HCT116 (cell line): Measurements from ENCODE around the gene ADK. TPM values are rescaled to one million over a fixed set of nuclear protein-coding genes. Genes with fewer than 3 reads are reported as not detected.

Experiments used
- ATAC-seq: fragments of 200-7000 bp; cut with Tn5 transposase; 2 replicates; pipeline ENCODE4 v1.9.1; 2020; ENCODE audit warnings: mild to moderate bottlenecking, moderate library complexity
- BruUV-seq: library from RNA; stranded (reverse); fragments of 400-500 nt; replicated peaks from 2 replicates; lab custom pipeline; 2021; lab: Mats Ljungman, UMichigan
- CTCF ChIA-PET: fragments of 300-600 bp; sonication (Branson Sonifier 250); formaldehyde crosslinking; loops from one replicate; lab custom pipeline; 2021; ENCODE audit warnings: antibody characterized with exemption; lab: Charles Lee
- POLR2A ChIA-PET: fragments of 300-600, 350-600 bp; sonication (Branson Sonifier 250); formaldehyde crosslinking; loops from one replicate; lab custom pipeline; 2021; ENCODE audit warnings: antibody characterized with exemption; lab: Charles Lee
- RAD21 ChIA-PET, 2 experiments: fragments of 300-600 bp; sonication (Branson Sonifier 250); formaldehyde crosslinking; loops; one replicate each; lab custom pipeline; 2023; ENCODE audit warnings: low total read pairs in 2 of 2; ENCODE audit not compliant: uncharacterized antibody in 2 of 2, unreplicated experiment in 2 of 2, low non-redundant PET in 1 of 2; lab: Charles Lee
- DNase-seq: peaks from one replicate; pipeline ENCODE4 v3.0.0-alpha.2; 2010; ENCODE audit warnings: low read depth, low spot score
- H2AFZ ChIP-seq: fragments of 200-600 bp; shearing (Covaris generic), sonication (generic); 2 replicates; pipeline ENCODE4 v1.6.1; 2017; ENCODE audit warnings: low read depth, mixed run types, mixed read lengths, antibody characterized with exemption, low read length; ENCODE audit not compliant: poor library complexity, severe bottlenecking
- H3K27ac ChIP-seq: 2 replicates; pipeline ENCODE4 v1.5.1; 2012; ENCODE audit warnings: low read depth, low read length
- H3K27me3 ChIP-seq: fragments of 200-600 bp; sonication (generic); 2 replicates; pipeline ENCODE4 v1.6.1; 2016; ENCODE audit warnings: mixed run types, low read length, mixed read lengths; ENCODE audit not compliant: insufficient read depth
- H3K36me3 ChIP-seq, 2 experiments: fragments of 200-500 bp in 1 of 2; fragments of 200-600 bp in 1 of 2; sonication (Bioruptor generic) in 1 of 2; sonication (generic) in 1 of 2; 2 replicates each; pipeline versions ENCODE4 v1.5.1 to v1.6.1; 2014 to 2016; ENCODE audit warnings: low read length in 2 of 2, inconsistent platforms in 1 of 2, mixed read lengths in 1 of 2, mixed run types in 1 of 2; ENCODE audit not compliant: insufficient read depth in 2 of 2, control insufficient read depth in 1 of 2
- H3K4me1 ChIP-seq, 2 experiments: fragments of 200-600 bp in 1 of 2; sonication (generic) in 1 of 2; 2 replicates each; pipeline versions ENCODE4 v1.5.1 to v1.6.1; 2012 to 2017; ENCODE audit warnings: low read length in 2 of 2, inconsistent platforms in 1 of 2, mild to moderate bottlenecking in 1 of 2, mixed read lengths in 1 of 2, mixed run types in 1 of 2, moderate library complexity in 1 of 2; ENCODE audit not compliant: insufficient read depth in 2 of 2, control insufficient read depth in 1 of 2
- H3K4me2 ChIP-seq: fragments of 200-600 bp; sonication (generic); 2 replicates; pipeline ENCODE4 v1.6.1; 2017; ENCODE audit warnings: mixed run types, low read length, mixed read lengths
- H3K4me3 ChIP-seq, 2 experiments: fragments of 200-600 bp in 1 of 2; sonication (generic) in 1 of 2; replicated peaks in 1 of 2; 2 replicates each; pipeline ENCODE4 v1.5.1; 2011 to 2016; ENCODE audit warnings: low read length in 2 of 2, control low read depth in 1 of 2, low read depth in 1 of 2, mild to moderate bottlenecking in 1 of 2, mixed read lengths in 1 of 2, mixed run types in 1 of 2
- H3K79me2 ChIP-seq: fragments of 200-600 bp; sonication (generic); 2 replicates; pipeline ENCODE4 v1.6.1; 2017; ENCODE audit warnings: mild to moderate bottlenecking, mixed run types, low read length, moderate library complexity, mixed read lengths; ENCODE audit not compliant: insufficient read depth
- H3K9ac ChIP-seq: fragments of 200-600 bp; sonication (generic); 2 replicates; pipeline ENCODE4 v1.6.1; 2016; ENCODE audit warnings: low read length, mixed read lengths
- H3K9me2 ChIP-seq: fragments of 200-600 bp; sonication (generic), shearing (Covaris generic); 2 replicates; pipeline ENCODE4 v1.6.1; 2017; ENCODE audit warnings: mixed run types, mild to moderate bottlenecking, moderate library complexity; ENCODE audit not compliant: insufficient read depth
- H3K9me3 ChIP-seq, 2 experiments: fragments of 200-500 bp in 1 of 2; fragments of 200-600 bp in 1 of 2; sonication (Bioruptor generic) in 1 of 2; sonication (generic) in 1 of 2; 2 replicates each; pipeline ENCODE4 v1.6.1; 2014 to 2017; ENCODE audit warnings: low read length in 2 of 2, mixed read lengths in 2 of 2, inconsistent platforms in 1 of 2, low read depth in 1 of 2, mild to moderate bottlenecking in 1 of 2, mixed run types in 1 of 2, moderate library complexity in 1 of 2; ENCODE audit not compliant: control insufficient read depth in 1 of 2, insufficient read depth in 1 of 2
- H4K20me1 ChIP-seq: fragments of 200-600 bp; sonication (generic), shearing (Covaris generic); 2 replicates; pipeline ENCODE4 v1.6.1; 2017; ENCODE audit warnings: mixed run types, mild to moderate bottlenecking, moderate library complexity; ENCODE audit not compliant: insufficient read depth
- CBX3 ChIP-seq: IDR thresholded peaks from 2 replicates; pipeline ENCODE4 v1.6.1; 2012; ENCODE audit warnings: low read depth
- EZH2 ChIP-seq: fragments of 200-600 bp; sonication (generic); IDR thresholded peaks from 2 replicates; pipeline ENCODE4 v1.6.1; 2017; ENCODE audit warnings: antibody characterized with exemption, mixed run types
- EZH2phosphoT487 ChIP-seq: fragments of 200-600 bp; IDR thresholded peaks from 2 replicates; pipeline ENCODE4 v1.6.1; 2018; ENCODE audit warnings: antibody characterized with exemption, borderline replicate concordance
- JUND ChIP-seq: IDR thresholded peaks from 2 replicates; pipeline ENCODE4 v1.6.1; 2012
- POLR2A ChIP-seq: IDR thresholded peaks from 2 replicates; pipeline ENCODE4 v1.7.0; 2011; ENCODE audit warnings: borderline replicate concordance; ENCODE audit not compliant: insufficient read depth, insufficient read length; ENCODE audit errors: extremely low read depth
- POLR2AphosphoS5 ChIP-seq: IDR thresholded peaks from 2 replicates; pipeline ENCODE4 v1.6.1; 2011; ENCODE audit warnings: mild to moderate bottlenecking, low read depth, low read length, moderate library complexity
- RAD21 ChIP-seq: IDR thresholded peaks from 2 replicates; pipeline ENCODE4 v1.6.1; 2012; ENCODE audit warnings: low read depth, mild to moderate bottlenecking
- SIN3A ChIP-seq: IDR thresholded peaks from 2 replicates; pipeline ENCODE4 v1.6.1; 2012; ENCODE audit warnings: low read depth
- TCF7L2 ChIP-seq: IDR thresholded peaks from 2 replicates; pipeline ENCODE4 v1.7.0; 2011; ENCODE audit warnings: borderline replicate concordance, inconsistent platforms; ENCODE audit not compliant: insufficient read depth, insufficient read length; ENCODE audit errors: extremely low read depth
- ZFX ChIP-seq: fragments of 450-650 bp; IDR thresholded peaks from 2 replicates; pipeline ENCODE4 v1.6.1; 2017
- ZNF274 ChIP-seq: fragments of 200-500 bp; sonication (Bioruptor generic); IDR thresholded peaks from 2 replicates; pipeline ENCODE4 v1.6.1; 2014; ENCODE audit warnings: mild to moderate bottlenecking, low read depth, low read length, inconsistent platforms
- intact Hi-C: fragments of 100-400 bp; cut with micrococcal nuclease; formaldehyde crosslinking; loops from 2 replicates; pipeline ENCODE4 v1.10.0; 2022
- total RNA-seq: library from RNA; stranded (reverse); gene quantifications from one replicate; pipeline ENCODE4 v1.2.1, GENCODE V29; 2021; ENCODE audit not compliant: unreplicated experiment
- TF ChIP-seq, protein P1 (sequence below): IDR thresholded peaks from 2 replicates; pipeline ENCODE4 v1.6.1; 2011; ENCODE audit warnings: mild to moderate bottlenecking, low read length, moderate library complexity; ENCODE audit not compliant: insufficient replicate concordance; ENCODE audit errors: extremely low read depth
- TF ChIP-seq, protein P2 (sequence below): IDR thresholded peaks from 2 replicates; pipeline ENCODE4 v1.6.1; 2012
- TF ChIP-seq, protein P3 (sequence below), 3 experiments: fragments of 200-600 bp in 1 of 3; sonication (generic) in 1 of 3; IDR thresholded peaks in 2 of 3; conservative IDR thresholded peaks in 1 of 3; 2 replicates each; pipeline ENCODE4 v1.5.1; 2012 to 2017; ENCODE audit warnings: low read depth in 2 of 3, low read length in 2 of 3, antibody characterized with exemption in 1 of 3, borderline replicate concordance in 1 of 3, control low read depth in 1 of 3, mild to moderate bottlenecking in 1 of 3, mixed read lengths in 1 of 3, mixed run types in 1 of 3, moderate library complexity in 1 of 3; ENCODE audit not compliant: insufficient read depth in 1 of 3
- TF ChIP-seq, protein P4 (sequence below): IDR thresholded peaks from 2 replicates; pipeline ENCODE4 v1.6.1; 2012

The ADK gene
- total RNA-seq, 1 experiment from 2014 or later, result 55.0 TPM

DNA sequence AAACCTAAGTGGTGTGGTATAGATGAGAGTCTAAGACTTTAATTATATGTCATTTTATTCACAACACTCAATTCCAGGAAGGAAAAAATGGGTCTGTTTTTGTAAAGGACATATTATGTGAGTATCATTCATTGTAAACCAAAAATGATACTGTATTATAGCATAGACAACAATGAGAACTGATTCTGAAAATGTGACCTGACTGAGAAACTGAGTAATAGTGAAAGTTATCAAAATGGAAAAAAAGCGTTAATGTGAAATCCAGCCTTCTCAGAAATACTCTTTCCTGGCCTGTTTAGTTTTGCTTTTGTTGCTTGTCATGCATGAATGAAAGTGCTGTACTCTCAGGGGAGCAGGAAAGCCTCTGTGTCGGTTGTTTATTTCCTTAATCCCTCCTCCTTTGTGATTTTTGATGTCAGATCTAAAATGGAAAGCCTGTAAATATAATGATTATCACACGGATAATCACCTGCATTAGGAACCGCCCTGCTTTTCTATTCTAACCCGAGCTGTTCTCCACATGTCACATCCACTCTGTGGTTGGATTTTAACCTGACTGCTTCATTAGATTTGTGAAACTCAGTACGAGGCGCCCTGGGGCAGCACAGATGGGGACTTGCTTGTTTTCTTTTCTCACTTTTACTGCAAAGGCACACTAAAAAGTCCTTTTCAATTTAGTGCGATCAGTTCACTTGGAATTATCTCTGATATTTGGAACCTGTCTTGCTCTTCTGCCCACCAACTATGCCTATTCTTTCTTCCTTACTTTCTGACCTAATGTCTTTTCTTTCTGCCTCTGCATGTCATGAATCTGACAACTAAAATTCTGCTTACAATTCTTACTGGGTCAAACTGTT lies 434.4 kb downstream of the ADK start:
- POLR2A ChIA-PET, result no interaction called here
- CTCF ChIA-PET, result no interaction called here
- no peaks in the 10 kb centered on the region for H3K9me3 ChIP-seq
- RAD21 ChIA-PET, result no interaction called here
- no peaks in the 10 kb centered on the region for H4K20me1 ChIP-seq
- no peak overlapping the region for H3K27ac ChIP-seq
- H3K36me3 ChIP-seq, result no peaks in the 10 kb centered on the region
- peaks cover 0 to 7% of the 10 kb centered on the region in 2 experiments; a peak in 1 of 4 replicates for H3K4me1 ChIP-seq
- no peaks in the 10 kb centered on the region for H3K27me3 ChIP-seq
- no peak overlapping the region for H3K4me2 ChIP-seq
- H3K9ac ChIP-seq, result no peak overlapping the region
- no peak overlapping the region for H3K4me3 ChIP-seq
- no peak for DNase-seq
- BruUV-seq, result no TSS peak
- no peaks in the 10 kb centered on the region for H3K9me2 ChIP-seq
- no peaks in the 10 kb centered on the region for H3K79me2 ChIP-seq
- no peak for ATAC-seq
- H2AFZ ChIP-seq, result no peak overlapping the region
- intact Hi-C loops, result no loop called here
- no peak for TF ChIP-seq CBX3
- no peak for TF ChIP-seq SIN3A

DNA sequence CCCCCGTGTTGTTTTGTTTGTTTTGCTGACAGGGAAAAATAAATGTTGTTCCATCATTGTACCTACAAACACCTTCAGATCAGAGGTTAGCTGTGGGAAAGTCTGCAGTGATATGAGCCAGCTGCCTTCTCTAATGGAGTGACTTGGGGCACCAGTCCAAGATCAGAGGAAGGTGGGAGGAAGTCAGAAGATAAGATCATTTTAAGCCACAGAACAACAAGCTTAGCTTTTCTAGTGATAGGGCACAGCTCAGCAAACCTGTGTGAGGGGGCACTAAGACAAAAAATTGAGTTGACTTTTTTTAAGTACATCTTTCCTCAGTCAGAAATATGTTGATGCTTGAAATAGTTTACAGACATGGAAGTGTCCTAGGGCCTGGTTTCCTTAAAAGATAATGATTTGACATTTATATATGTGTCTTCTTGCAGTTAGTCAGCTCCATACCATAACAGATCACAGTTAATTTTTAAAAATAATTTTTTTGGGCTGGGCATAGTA lies 435.1 kb downstream of the ADK start:
- Histone ChIP-seq H3K27ac (no peak overlapping the region), H3K27me3 (no peaks in the 10 kb centered on the region), H3K4me2 (no peak overlapping the region), H3K9ac (no peak overlapping the region), H2AFZ (no peak overlapping the region), H3K9me3 (no peaks in the 10 kb centered on the region), H3K4me3 (no peak overlapping the region), H3K9me2 (no peaks in the 10 kb centered on the region), H4K20me1 (no peaks in the 10 kb centered on the region), H3K79me2 (no peaks in the 10 kb centered on the region), H3K36me3 (no peaks in the 10 kb centered on the region), H3K4me1 (peaks cover 0 to 7% of the 10 kb centered on the region in 2 experiments; a peak in 1 of 4 replicates)
- intact Hi-C loops, result no loop called here
- DNase-seq (no peak), ATAC-seq (no peak)
- ChIA-PET RAD21 (no interaction called here), POLR2A (no interaction called here), CTCF (no interaction called here)
- no TSS peak for BruUV-seq
- TF ChIP-seq JUND (no peak), RAD21 (no peak), EZH2 (no peak), ZNF274 (no peak), EZH2phosphoT487 (no peak), POLR2AphosphoS5 (no peak), TCF7L2 (no peak), POLR2A (no peak), ZFX (no peak)
- TF ChIP-seq, protein P1, sequence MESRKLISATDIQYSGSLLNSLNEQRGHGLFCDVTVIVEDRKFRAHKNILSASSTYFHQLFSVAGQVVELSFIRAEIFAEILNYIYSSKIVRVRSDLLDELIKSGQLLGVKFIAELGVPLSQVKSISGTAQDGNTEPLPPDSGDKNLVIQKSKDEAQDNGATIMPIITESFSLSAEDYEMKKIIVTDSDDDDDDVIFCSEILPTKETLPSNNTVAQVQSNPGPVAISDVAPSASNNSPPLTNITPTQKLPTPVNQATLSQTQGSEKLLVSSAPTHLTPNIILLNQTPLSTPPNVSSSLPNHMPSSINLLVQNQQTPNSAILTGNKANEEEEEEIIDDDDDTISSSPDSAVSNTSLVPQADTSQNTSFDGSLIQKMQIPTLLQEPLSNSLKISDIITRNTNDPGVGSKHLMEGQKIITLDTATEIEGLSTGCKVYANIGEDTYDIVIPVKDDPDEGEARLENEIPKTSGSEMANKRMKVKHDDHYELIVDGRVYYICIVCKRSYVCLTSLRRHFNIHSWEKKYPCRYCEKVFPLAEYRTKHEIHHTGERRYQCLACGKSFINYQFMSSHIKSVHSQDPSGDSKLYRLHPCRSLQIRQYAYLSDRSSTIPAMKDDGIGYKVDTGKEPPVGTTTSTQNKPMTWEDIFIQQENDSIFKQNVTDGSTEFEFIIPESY, result no peak
- TF ChIP-seq, protein P2, sequence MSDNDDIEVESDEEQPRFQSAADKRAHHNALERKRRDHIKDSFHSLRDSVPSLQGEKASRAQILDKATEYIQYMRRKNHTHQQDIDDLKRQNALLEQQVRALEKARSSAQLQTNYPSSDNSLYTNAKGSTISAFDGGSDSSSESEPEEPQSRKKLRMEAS, result no peak
- TF ChIP-seq, protein P3, sequence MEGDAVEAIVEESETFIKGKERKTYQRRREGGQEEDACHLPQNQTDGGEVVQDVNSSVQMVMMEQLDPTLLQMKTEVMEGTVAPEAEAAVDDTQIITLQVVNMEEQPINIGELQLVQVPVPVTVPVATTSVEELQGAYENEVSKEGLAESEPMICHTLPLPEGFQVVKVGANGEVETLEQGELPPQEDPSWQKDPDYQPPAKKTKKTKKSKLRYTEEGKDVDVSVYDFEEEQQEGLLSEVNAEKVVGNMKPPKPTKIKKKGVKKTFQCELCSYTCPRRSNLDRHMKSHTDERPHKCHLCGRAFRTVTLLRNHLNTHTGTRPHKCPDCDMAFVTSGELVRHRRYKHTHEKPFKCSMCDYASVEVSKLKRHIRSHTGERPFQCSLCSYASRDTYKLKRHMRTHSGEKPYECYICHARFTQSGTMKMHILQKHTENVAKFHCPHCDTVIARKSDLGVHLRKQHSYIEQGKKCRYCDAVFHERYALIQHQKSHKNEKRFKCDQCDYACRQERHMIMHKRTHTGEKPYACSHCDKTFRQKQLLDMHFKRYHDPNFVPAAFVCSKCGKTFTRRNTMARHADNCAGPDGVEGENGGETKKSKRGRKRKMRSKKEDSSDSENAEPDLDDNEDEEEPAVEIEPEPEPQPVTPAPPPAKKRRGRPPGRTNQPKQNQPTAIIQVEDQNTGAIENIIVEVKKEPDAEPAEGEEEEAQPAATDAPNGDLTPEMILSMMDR (IDR thresholded peaks at IDR 0.05 in 2 of 3, conservative IDR thresholded peaks at IDR 0.05 in 1 of 3; ENCODE audit: borderline replicate concordance in 1 of 3, insufficient read depth in 1 of 3, low read depth in 2 of 3, low read length in 2 of 3), result no peak
- TF ChIP-seq, protein P4, sequence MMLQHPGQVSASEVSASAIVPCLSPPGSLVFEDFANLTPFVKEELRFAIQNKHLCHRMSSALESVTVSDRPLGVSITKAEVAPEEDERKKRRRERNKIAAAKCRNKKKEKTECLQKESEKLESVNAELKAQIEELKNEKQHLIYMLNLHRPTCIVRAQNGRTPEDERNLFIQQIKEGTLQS, result no peak
